ENCODE measurements around the gene CALY. TPM values are rescaled to one million over a fixed set of nuclear protein-coding genes. Genes with fewer than 3 reads are reported as not detected.

The CALY gene
- total RNA-seq, 1 donor, result not detected

- no peak overlapping the region for H3K4me2 ChIP-seq (ENCODE audit: insufficient read depth, low read length)
- H3K9me3 ChIP-seq (ENCODE audit: low read depth, low read length), result no peaks in the 10 kb centered on the region
- no peaks in the 10 kb centered on the region for H3K36me3 ChIP-seq (ENCODE audit: insufficient read depth, low read length)
- no peak overlapping the region for H2AFZ ChIP-seq (ENCODE audit: low read length)
- H3K4me3 ChIP-seq (ENCODE audit: insufficient read depth, low read length), result no peak overlapping the region
- no peaks in the 10 kb centered on the region for H4K20me1 ChIP-seq (ENCODE audit: insufficient read depth, low read length)
- H3K79me2 ChIP-seq (ENCODE audit: insufficient read depth, low read length), result no peaks in the 10 kb centered on the region
- no peak for DNase-seq (ENCODE audit: insufficient read length, low spot score, missing footprints)
- no peak for TF ChIP-seq CTCF (IDR thresholded peaks at IDR 0.05; ENCODE audit: extremely low read depth, low read depth, low read length)
- H3K27ac ChIP-seq (ENCODE audit: low read depth, low read length), result no peak overlapping the region
- H3K4me1 ChIP-seq (ENCODE audit: insufficient read depth, low read length), result no peaks in the 10 kb centered on the region
- peaks cover 40% of the 10 kb centered on the region for H3K27me3 ChIP-seq (ENCODE audit: insufficient read depth, low read length)
These were observed 652 bp upstream of the CALY start for GRCh38 chr10:133337370-133337725.

GRCh38 chr10:133336118-133336576 lies 549 bp downstream of the CALY start:
- no peak overlapping the region for H2AFZ ChIP-seq (ENCODE audit: low read length)
- DNase-seq (ENCODE audit: insufficient read length, low spot score, missing footprints), result no peak
- H3K4me2 ChIP-seq (ENCODE audit: insufficient read depth, low read length), result no peak overlapping the region
- H3K27me3 ChIP-seq (ENCODE audit: insufficient read depth, low read length), result peaks cover 52% of the 10 kb centered on the region
- H3K27ac ChIP-seq (ENCODE audit: low read depth, low read length), result no peak overlapping the region
- no peaks in the 10 kb centered on the region for H3K79me2 ChIP-seq (ENCODE audit: insufficient read depth, low read length)
- no peaks in the 10 kb centered on the region for H3K36me3 ChIP-seq (ENCODE audit: insufficient read depth, low read length)
- no peaks in the 10 kb centered on the region for H3K4me1 ChIP-seq (ENCODE audit: insufficient read depth, low read length)
- no peak overlapping the region for H3K4me3 ChIP-seq (ENCODE audit: insufficient read depth, low read length)
- H3K9me3 ChIP-seq (ENCODE audit: low read depth, low read length), result no peaks in the 10 kb centered on the region
- no peak for TF ChIP-seq CTCF (IDR thresholded peaks at IDR 0.05; ENCODE audit: extremely low read depth, low read depth, low read length)
- no peaks in the 10 kb centered on the region for H4K20me1 ChIP-seq (ENCODE audit: insufficient read depth, low read length)

- no peaks in the 10 kb centered on the region for H3K36me3 ChIP-seq (ENCODE audit: insufficient read depth, low read length)
- peak overlapping the region; percentile 45 for H3K4me3 ChIP-seq (ENCODE audit: insufficient read depth, low read length)
- no peaks in the 10 kb centered on the region for H3K9me3 ChIP-seq (ENCODE audit: low read depth, low read length)
- no peaks in the 10 kb centered on the region for H4K20me1 ChIP-seq (ENCODE audit: insufficient read depth, low read length)
- H3K4me2 ChIP-seq (ENCODE audit: insufficient read depth, low read length), result peak overlapping the region; percentile 69
- peaks cover 57% of the 10 kb centered on the region for H3K27me3 ChIP-seq (ENCODE audit: insufficient read depth, low read length)
- H3K79me2 ChIP-seq (ENCODE audit: insufficient read depth, low read length), result no peaks in the 10 kb centered on the region
- H3K4me1 ChIP-seq (ENCODE audit: insufficient read depth, low read length), result no peaks in the 10 kb centered on the region
- peak; percentile 95 for DNase-seq (ENCODE audit: insufficient read length, low spot score, missing footprints)
- no peak overlapping the region for H3K27ac ChIP-seq (ENCODE audit: low read depth, low read length)
- no peak for TF ChIP-seq CTCF (IDR thresholded peaks at IDR 0.05; ENCODE audit: extremely low read depth, low read depth, low read length)
- H2AFZ ChIP-seq (ENCODE audit: low read length), result no peak overlapping the region
These were observed 1.2 kb downstream of the CALY start for GRCh38 chr10:133335246-133336117.

- peak overlapping the region; percentile 69 for H3K4me2 ChIP-seq (ENCODE audit: insufficient read depth, low read length)
- peaks cover 3% of the 10 kb centered on the region for H3K4me1 ChIP-seq (ENCODE audit: insufficient read depth, low read length)
- H3K9me3 ChIP-seq (ENCODE audit: low read depth, low read length), result no peaks in the 10 kb centered on the region
- H3K4me3 ChIP-seq (ENCODE audit: insufficient read depth, low read length), result peak overlapping the region; percentile 45
- H2AFZ ChIP-seq (ENCODE audit: low read length), result no peak overlapping the region
- no peak overlapping the region for H3K27ac ChIP-seq (ENCODE audit: low read depth, low read length)
- H4K20me1 ChIP-seq (ENCODE audit: insufficient read depth, low read length), result no peaks in the 10 kb centered on the region
- H3K27me3 ChIP-seq (ENCODE audit: insufficient read depth, low read length), result peaks cover 57% of the 10 kb centered on the region
- no peaks in the 10 kb centered on the region for H3K79me2 ChIP-seq (ENCODE audit: insufficient read depth, low read length)
- DNase-seq (ENCODE audit: insufficient read length, low spot score, missing footprints), result peak; percentile 91
- no peaks in the 10 kb centered on the region for H3K36me3 ChIP-seq (ENCODE audit: insufficient read depth, low read length)
- no peak for TF ChIP-seq CTCF (IDR thresholded peaks at IDR 0.05; ENCODE audit: extremely low read depth, low read depth, low read length)
These were observed 2.0 kb downstream of the CALY start for GRCh38 chr10:133334503-133335245.

Measured in osteoblast (primary cell).